Osteocyte (in vitro differentiated cells): ENCODE measurements around the gene PRSS8. TPM values are rescaled to one million over a fixed set of nuclear protein-coding genes. Genes with fewer than 3 reads are reported as not detected.
"Not testable (repeated sequence)": the region's sequence is repeated elsewhere in the genome, so short reads cannot be mapped to it uniquely, and the experiment has no call there.

Experiments used
- DNase-seq: peaks from one replicate; pipeline ENCODE4 v3.0.0; 2021; ENCODE audit warnings: mixed read lengths; ENCODE audit not compliant: unreplicated experiment; ENCODE audit errors: extremely low spot score
- H3K27ac Mint-ChIP-seq: one replicate; pipeline ENCODE4 v1.8.0; 2021; ENCODE audit warnings: mild to moderate bottlenecking, mixed read lengths; ENCODE audit not compliant: unreplicated experiment
- H3K27me3 Mint-ChIP-seq: one replicate; pipeline ENCODE4 v1.8.0; 2021; ENCODE audit warnings: mixed read lengths; ENCODE audit not compliant: unreplicated experiment
- H3K36me3 Mint-ChIP-seq: one replicate; pipeline ENCODE4 v1.8.0; 2021; ENCODE audit warnings: mixed read lengths; ENCODE audit not compliant: unreplicated experiment
- H3K4me1 Mint-ChIP-seq: one replicate; pipeline ENCODE4 v1.8.0; 2021; ENCODE audit warnings: mixed read lengths; ENCODE audit not compliant: unreplicated experiment
- H3K4me3 Mint-ChIP-seq: one replicate; pipeline ENCODE4 v1.8.0; 2021; ENCODE audit warnings: mild to moderate bottlenecking, moderate library complexity, mixed read lengths; ENCODE audit not compliant: unreplicated experiment
- H3K9me3 Mint-ChIP-seq: one replicate; pipeline ENCODE4 v1.8.0; 2021; ENCODE audit warnings: mixed read lengths; ENCODE audit not compliant: unreplicated experiment
- CTCF ChIP-seq: fragments of 200-600 bp; sonication (generic); IDR thresholded peaks from 2 replicates; pipeline ENCODE4 v1.5.0; 2021; ENCODE audit warnings: antibody characterized with exemption, mild to moderate bottlenecking, moderate library complexity
- total RNA-seq: library from RNA; stranded (reverse); gene quantifications from 2 replicates; pipeline ENCODE4 v1.2.1, GENCODE V29; 2021

Gene PRSS8
- total RNA-seq, 1 donor from 2014 or later: not detected

- TF ChIP-seq CTCF: no peak
- peak overlapping the region; percentile 74 for H3K27ac Mint-ChIP-seq
- H3K4me1 Mint-ChIP-seq: peaks cover 20% of the 10 kb centered on the region
- DNase-seq: no peak
- no peaks in the 10 kb centered on the region for H3K27me3 Mint-ChIP-seq
- no peak overlapping the region for H3K4me3 Mint-ChIP-seq
- no peaks in the 10 kb centered on the region for H3K9me3 Mint-ChIP-seq
- H3K36me3 Mint-ChIP-seq: peaks cover 6% of the 10 kb centered on the region
These were observed 28.7 kb downstream of the PRSS8 start for GRCh38 chr16:31106509-31107464.

GRCh38 chr16:31105677-31106213 lies 29.8 kb downstream of the PRSS8 start:
- H3K4me3 Mint-ChIP-seq: no peak overlapping the region
- no peaks in the 10 kb centered on the region for H3K27me3 Mint-ChIP-seq
- H3K27ac Mint-ChIP-seq: no peak overlapping the region
- DNase-seq: peak; percentile 92
- H3K36me3 Mint-ChIP-seq: peaks cover 6% of the 10 kb centered on the region
- peak; percentile 78 for TF ChIP-seq CTCF
- peaks cover 20% of the 10 kb centered on the region for H3K4me1 Mint-ChIP-seq
- H3K9me3 Mint-ChIP-seq: no peaks in the 10 kb centered on the region

GRCh38 chr16:31100876-31101641 lies 34.5 kb downstream of the PRSS8 start:
- H3K27ac Mint-ChIP-seq, H3K27me3 Mint-ChIP-seq, H3K36me3 Mint-ChIP-seq: not testable (repeated sequence)

GRCh38 chr16:31099860-31100638 lies 35.5 kb downstream of the PRSS8 start:
- Mint-ChIP-seq H3K4me3 (no peak overlapping the region), H3K4me1 (peaks cover 4% of the 10 kb centered on the region), H3K27ac (no peak overlapping the region), H3K27me3 (no peaks in the 10 kb centered on the region), H3K9me3 (no peaks in the 10 kb centered on the region), H3K36me3 (no peaks in the 10 kb centered on the region)
- DNase-seq: no peak
- TF ChIP-seq CTCF: no peak

More at GRCh38 chr16:31100876-31101641, 34.5 kb downstream of the PRSS8 start:
- not testable (repeated sequence) for H3K4me3 Mint-ChIP-seq, H3K9me3 Mint-ChIP-seq, H3K4me1 Mint-ChIP-seq, DNase-seq

GRCh38 chr16:31094424-31095120 lies 41.0 kb downstream of the PRSS8 start, which contains the start of gene VKORC1:
Gene VKORC1, minus strand, starts transcription at chr16:31094797. Its CDS starts 68 bp downstream, at chr16:31094729.
- peaks cover 28% of the 10 kb centered on the region for H3K4me1 Mint-ChIP-seq
- no peak for TF ChIP-seq CTCF
- H3K9me3 Mint-ChIP-seq: no peaks in the 10 kb centered on the region
- no peaks in the 10 kb centered on the region for H3K27me3 Mint-ChIP-seq
- H3K27ac Mint-ChIP-seq: peak within 1 kb of the TSS; percentile 94
- DNase-seq: peak; percentile 97
- H3K36me3 Mint-ChIP-seq: peaks cover 3% of the 10 kb centered on the region
- H3K4me3 Mint-ChIP-seq: peak within 1 kb of the TSS; percentile 95
